GM12878 (cell line): ENCODE measurements around the gene LHCGR. TPM values are rescaled to one million over a fixed set of nuclear protein-coding genes. Genes with fewer than 3 reads are reported as not detected.

ENCODE experiments used
- ATAC-seq: fragments of 200-7000 bp; cut with Tn5 transposase; 3 replicates; pipeline ENCODE4 v1.9.1; 2020; ENCODE audit warnings: mild to moderate bottlenecking, moderate library complexity
- BruUV-seq: library from RNA; stranded (reverse); fragments of 400-500 nt; replicated peaks from 2 replicates; lab custom pipeline; 2021; lab: Mats Ljungman, UMichigan
- CTCF ChIA-PET: fragments of 300-600 bp; sonication (Branson Sonifier 250); formaldehyde crosslinking; extraction: SDS; loops from one replicate; lab custom pipeline; 2021; ENCODE audit warnings: inconsistent platforms; lab: Yijun Ruan, JAX
- POLR2A ChIA-PET: fragments of 350-600 bp; formaldehyde crosslinking; extraction: SDS; loops from one replicate; lab custom pipeline; 2021; ENCODE audit warnings: inconsistent platforms; lab: Charles Lee
- RAD21 ChIA-PET: fragments of 300-600 bp; sonication (Branson Sonifier 250); formaldehyde crosslinking; loops from one replicate; lab custom pipeline; 2023; ENCODE audit warnings: antibody characterized with exemption; ENCODE audit not compliant: unreplicated experiment; lab: Charles Lee
- SMC1A ChIA-PET: fragments of 300-600 bp; sonication (Branson Sonifier 250); formaldehyde crosslinking; loops from one replicate; lab custom pipeline; 2023; ENCODE audit not compliant: unreplicated experiment, uncharacterized antibody; lab: Charles Lee
- DNase-seq: peaks from one replicate; pipeline ENCODE4 v3.0.0-alpha.2; 2011; ENCODE audit warnings: low read depth, low spot score
- FAIRE-seq: peaks from 3 replicates; lab custom pipeline; 2011; peaks lifted over from hg19 to GRCh38; lab: Jason Lieb, UNC
- H2AFZ ChIP-seq: 2 replicates; pipeline ENCODE4 v1.6.0; 2011; ENCODE audit warnings: low read depth, low read length, control low read depth; ENCODE audit not compliant: control insufficient read depth
- H3K27ac ChIP-seq: 2 replicates; pipeline ENCODE4 v1.5.1; 2011; ENCODE audit warnings: control low read depth; ENCODE audit not compliant: control insufficient read depth, insufficient read depth
- H3K27me3 ChIP-seq, 2 experiments: replicated peaks in 1 of 2; 2 replicates each; pipeline versions ENCODE4 v1.6.0 to v1.6.1; 2011; ENCODE audit warnings: low read length in 1 of 2; ENCODE audit not compliant: control insufficient read depth in 2 of 2, insufficient read depth in 2 of 2
- H3K36me3 ChIP-seq, 2 experiments: 2 replicates each; pipeline ENCODE4 v1.5.1; 2011; ENCODE audit warnings: low read length in 1 of 2; ENCODE audit not compliant: control insufficient read depth in 2 of 2, insufficient read depth in 2 of 2
- H3K4me1 ChIP-seq: 2 replicates; pipeline ENCODE4 v1.6.1; 2011; ENCODE audit warnings: mild to moderate bottlenecking, low read length, moderate library complexity, mixed read lengths; ENCODE audit not compliant: control insufficient read depth, insufficient read depth
- H3K4me2 ChIP-seq: 2 replicates; pipeline ENCODE4 v1.6.0; 2011; ENCODE audit warnings: control low read depth; ENCODE audit not compliant: control insufficient read depth, insufficient read depth
- H3K4me3 ChIP-seq: fragments of 200-600 bp; sonication (generic); 2 replicates; pipeline ENCODE4 v1.5.1; 2016
- H3K79me2 ChIP-seq: 2 replicates; pipeline ENCODE4 v1.6.0; 2011; ENCODE audit warnings: low read length; ENCODE audit not compliant: control insufficient read depth, insufficient read depth
- H3K9ac ChIP-seq: 2 replicates; pipeline ENCODE4 v1.8.0; 2011; ENCODE audit warnings: low read length, control low read depth, mixed read lengths; ENCODE audit not compliant: control insufficient read depth, insufficient read depth
- H3K9me3 ChIP-seq: replicated peaks from 3 replicates; pipeline ENCODE4 v1.5.1; 2011; ENCODE audit warnings: mild to moderate bottlenecking, low read length; ENCODE audit not compliant: control insufficient read depth, insufficient read depth
- H4K20me1 ChIP-seq: 2 replicates; pipeline ENCODE4 v1.6.0; 2011; ENCODE audit not compliant: control insufficient read depth, insufficient read depth
- CBX5 ChIP-seq: sonication (generic); IDR thresholded peaks from 2 replicates; pipeline ENCODE4 v1.6.1; 2016; ENCODE audit warnings: low read depth, moderate library complexity, mild to moderate bottlenecking, inconsistent platforms
- CREM ChIP-seq: IDR thresholded peaks from 2 replicates; pipeline ENCODE4 v1.6.1; 2014; ENCODE audit warnings: antibody characterized with exemption, low read depth
- DPF2 ChIP-seq: fragments of 450-650 bp; IDR thresholded peaks from 2 replicates; pipeline ENCODE4 v1.6.1; 2017; ENCODE audit warnings: mild to moderate bottlenecking
- E2F4 ChIP-seq: IDR thresholded peaks from 2 replicates; pipeline ENCODE4 v1.6.1; 2012; ENCODE audit warnings: low read depth, low read length, improper control_type of control experiment
- ELK1 ChIP-seq: IDR thresholded peaks from 2 replicates; pipeline ENCODE4 v1.6.1; 2012; ENCODE audit warnings: low read depth, low read length, improper control_type of control experiment
- HDAC2 ChIP-seq: fragments of 200-600 bp; sonication (generic); IDR thresholded peaks from 2 replicates; pipeline ENCODE4 v1.6.1; 2017
- PAX5 ChIP-seq: IDR thresholded peaks from 2 replicates; pipeline ENCODE4 v1.6.1; 2011; ENCODE audit warnings: low read depth, low read length, borderline replicate concordance
- ZBTB4 ChIP-seq: fragments of 450-650 bp; formaldehyde crosslinking; IDR thresholded peaks from 2 replicates; pipeline ENCODE4 v1.4.0; 2022; ENCODE audit warnings: mild to moderate bottlenecking, moderate library complexity
- ZBTB40 ChIP-seq: fragments of 450-650 bp; IDR thresholded peaks from 2 replicates; pipeline ENCODE4 v1.6.1; 2016; ENCODE audit warnings: mild to moderate bottlenecking, moderate library complexity, borderline replicate concordance
- ZNF592 ChIP-seq: fragments of 450-650 bp; IDR thresholded peaks from 2 replicates; pipeline ENCODE4 v1.6.1; 2017; ENCODE audit warnings: mild to moderate bottlenecking, moderate library complexity
- WGBS: methylation state at CpG from one replicate; pipeline ENCODE4 v1.1.6; 2016; ENCODE audit warnings: low lambda C conversion rate; ENCODE audit not compliant: insufficient replicate concordance, insufficient coverage; ENCODE audit errors: missing lambda C conversion rate; 5-methylcytosine and 5-hydroxymethylcytosine counted together
- in situ Hi-C: fragments of 300-500 bp; cut with MboI; formaldehyde crosslinking; loops from 9 replicates; pipeline ENCODE4 v1.14.3; 2018; ENCODE audit warnings: mixed read lengths
- intact Hi-C: fragments of 100-400 bp; cut with micrococcal nuclease; formaldehyde crosslinking; loops from one replicate; pipeline ENCODE4 v1.14.2; 2022; ENCODE audit not compliant: unreplicated experiment
- polyA plus RNA-seq, 11 experiments: library from polyadenylated mRNA; depleted of rRNA in 4 of 11; unstranded in 6 of 11; stranded (reverse) in 5 of 11; fragments of >200 nt; fragmentation: Nextera tagmentation in 4 of 11; fragmentation: Illumina TruSeq in 1 of 11; extraction: Ambion mirVana in 4 of 11; extraction: Trizol in 1 of 11; gene quantifications; 1 replicate in 1 of 11; 2 replicates in 10 of 11; pipeline versions ENCODE4 v1.2.1 to v1.2.3, GENCODE V29; 2011 to 2016; ENCODE audit warnings: inconsistent platforms in 2 of 11, missing spikeins in 2 of 11, low read depth in 1 of 11
- total RNA-seq, 4 experiments: library from RNA; depleted of rRNA in 3 of 4; stranded (reverse); fragments of >200 nt in 3 of 4; fragmentation: Illumina TruSeq in 1 of 4; extraction: Trizol in 1 of 4; gene quantifications; 2 replicates each; pipeline versions ENCODE4 v1.2.1 to v1.2.3, GENCODE V29; 2013 to 2021

The LHCGR gene
- total and polyA plus RNA-seq, 10 of the 15 experiments (the other 5 are each of a cell fraction or from before 2014, with no cell fraction given), result 0.02 to 1.9 (median 0.13) TPM; not detected in 5

- intact Hi-C loops (no loop called here), in situ Hi-C loops (no loop called here)
- ChIA-PET RAD21 (no interaction called here), CTCF (no interaction called here), POLR2A (no interaction called here), SMC1A (no interaction called here)
- Histone ChIP-seq H3K27me3 (no peaks in the 10 kb centered on the region; a peak in 1 of 4 replicates), H3K9ac (no peak overlapping the region), H3K9me3 (no peaks in the 10 kb centered on the region), H2AFZ (no peak overlapping the region), H3K79me2 (no peaks in the 10 kb centered on the region), H3K27ac (no peak overlapping the region), H3K36me3 (no peaks in the 10 kb centered on the region), H3K4me2 (no peak overlapping the region), H4K20me1 (no peaks in the 10 kb centered on the region), H3K4me3 (no peak overlapping the region), H3K4me1 (no peaks in the 10 kb centered on the region)
- FAIRE-seq (no peak), ATAC-seq (no peak), DNase-seq (no peak)
- no TSS peak for BruUV-seq
- 0% methylated on average over 2 of the region's 2 CpGs for WGBS
- TF ChIP-seq ZBTB40, result no peak
- no peak for TF ChIP-seq DPF2
- TF ChIP-seq PAX5, result no peak
- TF ChIP-seq HDAC2, result no peak
- no peak for TF ChIP-seq CREM
- no peak for TF ChIP-seq ZBTB4 (CRISPR knock-in tag)
- TF ChIP-seq CBX5, result no peak
- no peak for TF ChIP-seq ELK1
- no peak for TF ChIP-seq E2F4
- TF ChIP-seq ZNF592, result no peak
Observed at GRCh38 chr2:48712151-48712550, 43.4 kb downstream of the LHCGR start.
